NCI-H1930 (cell line): Measurements from ENCODE around the gene PIEZO1.

Source experiments
- DNase-seq, 2 experiments: peaks; one replicate each; lab custom pipeline; 2025; lab: John Stamatoyannopoulos, UW

PIEZO1 gene

DNA sequence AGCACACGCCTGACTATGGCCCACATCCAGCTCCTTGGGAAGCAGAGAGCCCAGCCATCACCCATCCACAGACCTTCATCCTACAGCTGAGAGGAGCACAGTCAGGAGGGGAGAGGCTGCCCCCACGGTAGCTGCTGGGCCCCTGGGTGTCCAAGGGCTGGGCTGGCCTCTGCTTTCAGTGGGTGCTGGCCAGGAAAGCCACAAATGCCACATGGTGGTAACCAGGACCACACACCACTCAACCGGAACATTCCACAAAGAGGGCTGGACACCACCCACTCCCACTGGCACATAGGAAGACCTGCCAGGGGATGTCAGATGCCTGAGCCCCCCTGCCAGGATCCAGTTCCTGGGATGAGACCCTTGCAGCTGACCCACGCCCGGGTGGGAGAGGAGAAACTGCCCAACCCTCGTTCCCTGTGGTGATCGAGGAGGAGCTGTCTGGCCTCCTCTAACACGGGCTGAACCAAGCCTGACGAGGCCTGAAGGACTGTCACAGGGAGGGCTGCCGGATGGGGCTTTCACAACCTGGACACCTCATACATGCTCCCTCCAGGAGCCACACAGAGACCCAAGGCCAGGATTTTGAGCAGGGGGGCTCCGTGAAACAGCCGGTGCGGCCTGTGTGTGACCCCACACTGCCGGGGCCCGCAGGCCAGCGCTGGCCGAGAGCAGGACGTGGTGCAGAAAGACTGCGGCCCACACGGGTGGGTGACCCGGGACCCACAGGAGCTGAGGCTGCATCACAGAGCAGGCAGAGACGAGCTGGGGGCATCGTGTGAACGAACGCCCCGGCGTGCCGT lies 30.7 kb downstream of the PIEZO1 start:
- DNase-seq, result no peak

DNA sequence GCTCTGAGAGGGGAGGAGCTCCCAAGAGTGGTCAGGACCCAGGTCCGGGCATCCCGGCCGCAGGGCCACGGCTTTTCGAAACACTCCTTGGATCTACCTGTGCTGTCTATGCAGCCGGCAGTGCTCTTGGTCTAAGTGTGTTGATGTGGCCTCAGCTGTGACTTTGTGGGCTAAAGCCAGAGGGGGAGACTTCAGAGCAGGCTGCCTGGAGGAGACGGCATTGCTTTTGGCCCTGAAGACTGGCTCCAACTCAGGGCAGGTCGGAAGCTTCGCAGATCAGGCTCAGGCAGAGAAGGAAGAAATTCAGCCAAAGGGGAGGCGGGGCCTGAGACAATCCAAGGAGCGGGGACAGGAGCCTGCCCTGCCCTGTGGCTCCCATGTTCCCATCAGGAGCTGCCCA lies 31.4 kb downstream of the PIEZO1 start:
- DNase-seq, result no peak

DNA sequence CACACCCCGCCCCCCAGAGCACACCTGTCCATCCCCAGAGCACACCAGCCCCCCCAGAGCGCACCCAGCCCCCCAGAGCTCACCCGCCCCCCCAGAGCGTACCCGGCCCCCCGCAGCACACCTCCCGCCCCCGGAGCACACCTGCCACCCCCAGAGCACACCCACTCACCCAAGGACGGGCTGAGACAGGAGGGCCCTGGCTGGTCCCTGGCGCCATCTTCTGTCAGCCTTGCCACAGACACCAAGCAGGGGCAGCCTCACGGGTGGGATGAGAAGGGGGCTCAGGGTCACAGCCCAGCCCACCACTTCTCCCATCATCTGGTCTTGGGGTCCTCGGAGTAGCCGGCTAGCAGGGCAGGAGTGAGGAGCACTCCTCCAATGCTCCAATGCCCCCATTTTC lies 31.8 kb downstream of the PIEZO1 start:
- no peak for DNase-seq

DNA sequence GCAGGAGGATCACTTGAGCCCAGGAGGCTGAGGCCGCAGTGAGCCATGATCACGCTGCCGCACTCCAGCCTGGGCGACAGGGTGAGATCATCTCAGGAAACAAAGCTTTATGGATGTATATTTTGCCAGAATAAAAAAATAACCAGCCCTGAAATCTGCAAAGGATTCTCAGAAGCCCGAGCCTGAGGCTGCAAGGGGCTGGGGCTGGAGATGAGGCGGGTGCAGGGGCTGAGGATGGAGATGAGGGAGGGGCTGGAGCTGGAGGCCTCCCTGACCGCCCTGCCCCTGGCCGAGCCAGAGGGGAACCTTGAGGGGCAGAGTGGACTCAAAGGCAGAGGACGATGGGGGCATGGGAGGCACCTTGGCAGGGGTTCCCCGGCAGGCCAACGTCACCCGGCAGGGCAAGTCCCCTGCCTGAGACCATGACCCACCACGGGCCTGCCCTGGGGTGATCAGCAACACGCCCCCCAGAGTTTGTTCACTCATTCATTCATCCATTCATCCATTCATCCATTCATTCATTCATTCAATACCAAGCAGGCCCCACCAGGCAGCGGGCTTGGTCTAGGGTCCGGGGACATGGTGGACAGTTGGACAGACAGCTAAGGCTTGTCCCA lies 32.5 kb downstream of the PIEZO1 start:
- DNase-seq, result no peak

DNA sequence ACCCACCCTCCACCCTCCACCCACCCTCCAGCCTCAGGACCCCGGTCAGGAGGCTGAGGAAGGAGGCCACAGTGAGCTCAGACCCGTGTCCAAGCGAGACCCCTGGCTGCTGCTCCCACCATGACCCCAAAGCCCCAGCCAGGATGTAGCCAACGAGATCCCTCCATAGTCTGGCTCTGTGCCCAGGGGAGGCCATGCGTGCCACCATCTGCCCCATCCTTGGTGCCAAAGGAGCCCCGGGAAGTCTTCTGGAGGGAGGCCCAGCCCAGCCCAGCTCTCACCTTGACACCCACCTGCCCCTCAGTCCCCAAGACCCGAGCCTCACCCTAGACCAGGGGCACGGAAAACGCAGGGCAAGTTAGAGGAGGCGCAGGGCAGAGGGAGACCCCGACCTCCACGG lies 34.2 kb downstream of the PIEZO1 start:
- no peak for DNase-seq

DNA sequence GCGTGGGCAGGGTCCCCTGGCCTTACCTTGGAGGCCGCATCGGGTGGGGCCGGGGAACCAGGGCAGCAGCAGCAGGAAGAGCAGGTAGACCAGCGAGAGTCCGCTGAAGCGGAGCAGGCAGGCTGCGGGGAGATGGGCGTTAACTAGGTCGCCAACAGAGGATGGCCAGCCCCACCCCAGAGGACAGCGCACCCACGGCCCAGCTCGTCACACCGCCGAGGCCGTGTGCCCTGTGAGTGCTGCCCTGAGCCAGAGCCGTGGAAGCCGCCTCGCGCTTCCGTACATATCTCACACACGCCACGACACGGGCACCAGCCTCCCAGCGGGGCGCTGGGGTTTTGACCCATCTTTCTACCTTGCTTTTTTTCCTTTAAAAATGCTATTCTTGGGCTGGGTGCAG lies 35.7 kb downstream of the PIEZO1 start:
- DNase-seq, result no peak

DNA sequence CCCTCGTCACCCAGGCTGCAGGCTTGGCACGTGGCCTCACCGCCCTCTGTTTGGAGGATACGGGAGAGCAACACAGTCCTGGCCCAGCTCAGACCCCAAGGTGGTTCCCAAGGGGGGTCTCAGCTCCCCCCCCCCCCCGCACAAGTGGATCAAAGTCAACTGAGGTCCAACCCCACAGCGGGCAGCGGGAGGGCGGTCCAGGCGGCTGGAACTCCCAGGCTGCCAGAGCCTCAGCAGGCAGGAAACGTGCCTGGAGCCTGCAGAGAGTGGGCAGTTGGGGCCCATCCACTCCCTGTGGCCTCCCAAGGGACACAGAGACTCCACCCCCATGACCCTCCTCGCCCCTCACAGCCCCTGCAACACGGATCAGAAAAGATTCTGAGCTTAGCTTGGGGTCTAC lies 36.7 kb downstream of the PIEZO1 start:
- DNase-seq, result no peak

DNA sequence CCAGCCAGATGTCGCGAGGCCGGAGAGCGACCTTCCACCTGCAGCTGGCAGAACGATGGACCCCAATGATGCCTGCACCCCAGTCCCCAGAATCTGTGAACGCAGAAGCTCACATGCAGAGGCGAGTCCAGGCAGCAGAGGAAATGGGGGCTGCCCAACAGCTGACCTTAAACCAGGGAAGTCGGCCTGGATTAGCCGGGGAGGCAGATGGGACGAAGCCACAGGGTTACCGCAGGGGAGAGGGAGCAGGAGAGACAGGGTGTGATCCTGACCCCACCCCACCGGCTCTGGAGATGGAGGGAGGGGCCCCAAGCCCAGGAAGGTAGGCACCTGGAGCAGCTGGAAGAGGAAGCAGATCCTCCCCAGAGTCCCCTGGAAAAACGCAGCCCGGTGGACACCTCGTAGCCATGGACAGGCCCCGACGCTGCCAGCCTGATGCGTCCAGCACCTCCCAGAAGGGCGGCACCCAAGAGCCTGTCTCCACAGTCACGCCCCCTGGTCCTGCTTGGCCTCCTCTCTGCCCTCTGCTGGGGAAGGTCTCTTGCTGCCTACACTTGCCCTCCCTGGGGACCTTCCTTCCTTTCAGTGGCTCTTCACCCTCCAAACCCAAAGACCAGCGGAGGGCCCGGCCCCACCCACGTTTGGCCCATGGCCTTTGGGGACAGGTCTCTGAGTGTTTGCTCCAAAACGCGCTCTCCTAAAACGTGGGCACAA lies 37.3 kb downstream of the PIEZO1 start:
- DNase-seq, result peak in 1 of 2 experiments; percentile 51

DNA sequence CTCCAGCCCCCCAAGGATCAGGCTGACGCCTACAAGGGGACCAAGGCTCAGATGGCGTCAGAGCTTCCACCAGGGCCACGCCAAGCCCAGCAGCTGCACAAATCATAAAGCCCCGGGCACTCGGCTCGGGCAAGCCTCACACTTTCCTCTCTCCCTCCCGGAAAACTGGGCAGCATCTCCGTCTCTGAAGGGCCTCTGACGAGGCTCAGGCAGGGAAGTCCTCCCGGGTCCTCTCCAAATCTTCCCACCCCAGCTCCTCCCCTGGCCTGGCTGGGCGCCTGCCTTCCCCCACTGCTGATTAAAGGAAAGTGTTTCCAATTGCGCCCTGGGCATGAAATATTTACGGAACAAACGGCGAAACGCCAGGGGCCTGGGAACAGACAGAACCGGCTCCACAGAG lies 38.5 kb downstream of the PIEZO1 start:
- no peak for DNase-seq

DNA sequence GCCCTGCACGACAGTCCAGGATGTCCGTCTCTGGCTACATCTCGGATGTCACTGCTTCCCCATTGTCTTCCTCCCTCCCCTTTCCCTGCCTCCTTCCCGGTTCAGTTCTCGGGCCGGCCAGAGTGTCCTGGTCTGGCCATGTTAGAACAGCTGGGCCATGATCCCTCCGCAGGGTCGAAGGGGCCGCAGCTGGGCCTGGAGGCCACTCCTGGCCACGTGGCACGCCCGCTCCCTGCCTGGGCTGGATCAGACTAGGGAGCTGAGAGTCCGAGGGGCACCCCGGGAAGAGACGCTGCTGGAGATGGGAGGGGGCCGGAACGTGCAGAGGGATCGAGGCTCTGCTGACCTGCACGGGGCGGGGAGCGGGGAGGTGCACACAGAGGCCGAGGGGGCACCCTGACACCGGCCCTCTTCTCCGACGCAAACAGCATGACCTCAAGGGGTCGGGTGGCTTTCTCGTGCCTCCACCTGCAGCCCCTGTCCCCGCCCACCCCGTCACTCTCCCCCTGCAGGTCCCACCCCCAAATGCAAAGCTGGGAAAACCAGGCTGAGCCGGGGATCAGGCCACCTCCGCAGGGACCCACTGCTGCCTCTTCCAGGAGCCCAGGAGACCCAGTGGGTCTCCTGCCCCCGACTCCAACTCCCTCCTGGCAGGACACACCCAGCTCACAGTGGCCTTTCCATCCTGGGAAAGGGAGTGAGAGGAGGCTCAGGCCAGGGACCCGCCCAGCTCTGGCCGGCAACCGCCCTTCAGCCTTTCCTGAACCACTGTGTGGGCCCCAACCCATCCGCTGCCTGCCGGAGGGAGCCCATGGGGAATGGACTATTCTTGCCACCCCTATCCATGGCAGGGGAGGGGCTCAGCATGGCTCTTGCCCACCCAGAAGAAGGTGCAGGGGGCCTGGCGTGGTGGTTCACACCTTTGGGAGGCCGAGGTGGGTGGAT lies 40.2 kb downstream of the PIEZO1 start:
- DNase-seq, result no peak

DNA sequence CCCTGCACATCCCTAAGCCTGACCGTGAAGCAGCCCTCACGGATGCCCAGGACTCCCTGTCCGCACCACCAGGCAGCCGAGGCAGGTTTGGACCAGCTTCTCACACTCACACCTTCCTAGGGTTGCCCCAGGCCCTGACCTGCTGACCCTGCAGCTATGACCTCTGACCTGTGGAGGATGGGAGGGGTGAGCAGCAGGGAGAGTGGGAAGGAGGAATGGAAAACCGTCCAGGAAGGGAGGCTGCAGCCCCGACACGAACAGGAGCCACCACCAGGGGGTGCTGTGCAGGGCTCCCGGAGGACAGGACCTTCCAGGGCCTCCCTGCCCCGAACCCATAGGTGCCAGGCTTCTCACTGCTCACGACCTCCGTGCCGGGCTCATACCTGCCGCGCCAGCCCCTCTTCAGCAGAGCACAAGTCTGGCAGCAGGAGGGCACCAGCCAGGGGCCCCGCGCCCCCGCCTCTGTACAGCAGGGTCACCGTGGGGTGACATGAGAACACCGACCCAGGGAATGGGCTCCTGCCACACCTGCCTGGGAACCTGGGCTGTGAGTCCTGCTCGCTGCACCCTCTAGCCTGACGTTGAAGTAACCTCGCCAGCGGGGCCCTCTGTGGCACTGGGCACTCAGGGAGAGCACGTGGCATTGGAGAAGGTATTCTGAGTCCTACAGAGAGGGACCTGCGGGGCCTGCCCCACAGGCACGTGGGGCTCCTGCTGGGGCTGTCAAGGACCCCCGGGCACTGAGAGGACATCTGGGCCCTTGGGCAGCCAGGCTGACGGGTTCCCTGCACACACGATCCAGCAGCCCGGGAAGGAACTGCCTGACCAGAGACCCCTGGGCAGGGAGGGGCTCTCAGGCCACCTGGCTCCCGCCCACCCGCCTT lies 41.1 kb downstream of the PIEZO1 start:
- DNase-seq, result no peak

DNA sequence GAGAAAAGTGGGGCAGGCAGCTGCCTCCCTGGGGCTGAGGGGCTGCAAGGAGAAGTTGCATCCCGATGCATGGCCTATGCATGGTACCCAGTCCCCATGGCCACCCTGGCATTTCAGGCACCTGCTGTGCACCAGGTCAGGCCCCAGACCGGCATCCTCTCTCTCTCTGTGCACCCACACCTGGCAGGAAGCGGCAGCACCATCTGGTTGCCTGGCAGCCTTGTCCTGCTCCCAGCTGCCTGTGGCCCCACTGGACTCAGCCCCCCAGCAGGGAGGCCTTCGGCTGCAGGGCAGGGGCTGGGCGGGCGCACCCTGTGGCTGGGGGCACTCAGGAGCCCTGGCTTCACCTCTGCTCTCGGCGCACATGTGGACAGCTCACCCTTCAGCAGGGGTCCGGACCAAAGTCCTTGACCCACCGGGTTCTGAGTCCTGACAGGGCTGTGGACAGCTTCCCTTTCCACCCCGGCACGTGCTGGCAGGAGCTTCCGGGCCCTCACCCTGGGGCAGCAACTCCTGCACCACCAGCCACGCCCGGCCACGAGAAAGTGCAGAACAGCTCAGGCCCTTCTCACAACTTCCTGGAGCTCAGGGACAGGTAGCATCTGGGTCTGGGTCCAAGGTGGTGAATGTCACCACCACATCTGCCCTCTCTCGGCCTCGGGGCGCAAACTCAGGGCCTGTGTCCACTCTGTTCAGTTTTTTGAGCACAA lies 42.0 kb downstream of the PIEZO1 start:
- DNase-seq, result no peak

DNA sequence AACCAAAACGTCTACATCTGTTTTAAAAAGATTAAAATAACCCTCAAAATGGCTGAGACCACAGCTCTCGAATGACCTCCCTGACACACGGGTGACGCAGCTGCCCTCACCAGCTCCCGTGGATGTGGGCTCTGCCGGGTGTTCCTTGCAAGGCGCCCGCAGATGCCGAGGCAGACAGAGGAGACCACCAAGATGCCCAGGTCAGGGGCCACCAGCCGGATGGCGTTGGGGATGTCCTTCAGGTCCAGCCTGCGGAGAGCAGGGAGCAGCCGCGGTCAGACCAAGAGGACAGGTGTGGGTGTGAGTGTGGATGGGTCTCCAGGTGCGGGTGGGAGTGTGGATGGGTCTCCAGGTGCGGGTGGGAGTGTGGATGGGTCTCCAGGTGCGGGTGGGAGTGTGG lies 43.7 kb downstream of the PIEZO1 start:
- DNase-seq, result no peak

DNA sequence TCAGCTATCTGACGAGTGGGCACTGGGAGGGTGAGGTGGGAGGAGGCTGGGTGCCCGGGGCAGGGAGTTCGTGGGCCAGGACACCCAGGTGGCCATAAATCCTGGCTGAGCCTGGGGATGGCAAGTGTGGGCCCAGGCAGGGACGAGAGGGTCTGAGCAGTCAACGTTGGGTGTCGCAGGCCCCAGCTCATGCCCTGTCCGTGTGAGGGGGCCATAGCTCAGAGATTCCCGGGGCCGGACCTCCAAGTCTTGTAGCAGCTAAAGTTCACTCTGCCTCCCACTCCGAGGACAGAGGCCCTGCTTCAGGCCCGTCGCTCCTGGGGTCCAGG lies 44.3 kb downstream of the PIEZO1 start:
- DNase-seq, result no peak

DNA sequence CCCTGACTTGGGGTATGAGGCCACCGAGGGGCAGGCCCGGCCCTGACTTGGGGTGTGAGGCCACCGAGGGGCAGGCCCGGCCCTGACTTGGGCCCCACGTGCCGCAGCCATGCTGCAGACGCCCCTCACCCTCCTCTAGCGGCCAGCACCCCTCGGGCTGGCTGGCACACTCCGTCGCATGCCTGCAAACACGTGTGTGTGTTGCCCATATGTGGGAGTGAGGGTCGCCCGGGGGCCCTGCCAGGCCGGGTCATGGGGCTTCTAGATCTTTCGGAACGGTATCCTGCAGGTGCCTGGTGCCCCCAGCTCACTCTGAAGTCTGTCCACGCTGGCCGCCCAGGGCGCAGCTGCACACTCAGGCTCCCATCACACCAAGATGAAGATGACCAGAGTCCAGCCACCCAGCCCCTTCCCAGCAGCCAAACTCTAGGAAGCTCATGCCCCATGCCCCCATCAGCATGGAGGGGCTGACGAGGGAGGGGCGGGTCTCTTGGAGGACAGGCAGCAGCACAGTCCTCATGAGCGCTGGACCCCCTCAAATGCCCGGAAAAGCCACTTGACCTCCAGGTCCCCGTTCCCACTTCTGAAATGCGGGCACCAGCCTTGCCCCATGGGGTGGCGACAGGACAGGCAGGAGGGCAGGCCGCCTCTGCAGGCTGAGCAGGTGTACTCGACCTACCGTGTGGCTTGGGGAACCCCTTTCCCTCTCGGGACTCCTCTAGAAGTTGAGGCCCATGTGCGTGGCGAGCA lies 44.9 kb downstream of the PIEZO1 start:
- DNase-seq, result no peak

DNA sequence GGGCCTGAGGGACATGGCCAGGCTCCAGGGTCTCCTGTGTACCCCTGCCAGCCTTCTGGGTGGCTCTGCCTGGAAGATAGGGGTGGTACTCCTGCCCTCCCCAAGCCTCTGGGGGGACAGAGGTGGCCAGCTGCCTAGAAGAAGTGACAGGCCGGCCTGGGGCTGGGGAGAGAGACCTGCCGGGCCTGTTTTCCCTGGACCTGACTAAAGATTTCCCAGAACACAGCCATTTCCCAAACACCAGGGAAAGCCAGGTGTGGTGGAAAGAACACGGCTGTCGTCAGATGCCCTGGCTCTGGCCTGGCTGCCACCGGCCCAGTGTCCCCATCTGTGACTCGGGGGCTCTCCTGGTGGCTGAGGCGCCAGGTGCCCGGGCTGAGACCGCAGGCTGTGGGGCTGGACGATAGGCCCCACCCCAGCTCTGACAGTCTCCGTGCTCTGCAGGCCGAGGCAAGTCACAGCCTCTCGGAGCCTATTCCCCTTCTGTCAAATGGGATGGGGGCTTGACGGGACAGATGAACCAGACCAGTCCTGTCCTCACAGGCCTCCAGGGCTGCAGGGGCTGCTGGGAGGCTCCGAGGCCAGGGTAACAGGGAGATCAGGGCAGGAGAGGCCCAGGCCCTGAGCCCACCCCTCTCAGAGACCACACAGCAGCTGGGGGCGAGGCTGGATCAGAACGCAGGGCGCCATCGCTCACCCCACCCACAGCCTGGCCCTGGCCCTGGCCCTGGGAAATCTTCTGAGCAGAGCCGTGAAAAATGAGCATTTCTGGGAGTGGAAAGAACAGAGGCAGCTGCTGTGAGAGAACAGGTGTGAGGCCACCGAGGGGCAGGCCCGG lies 45.7 kb downstream of the PIEZO1 start:
- DNase-seq, result no peak

DNA sequence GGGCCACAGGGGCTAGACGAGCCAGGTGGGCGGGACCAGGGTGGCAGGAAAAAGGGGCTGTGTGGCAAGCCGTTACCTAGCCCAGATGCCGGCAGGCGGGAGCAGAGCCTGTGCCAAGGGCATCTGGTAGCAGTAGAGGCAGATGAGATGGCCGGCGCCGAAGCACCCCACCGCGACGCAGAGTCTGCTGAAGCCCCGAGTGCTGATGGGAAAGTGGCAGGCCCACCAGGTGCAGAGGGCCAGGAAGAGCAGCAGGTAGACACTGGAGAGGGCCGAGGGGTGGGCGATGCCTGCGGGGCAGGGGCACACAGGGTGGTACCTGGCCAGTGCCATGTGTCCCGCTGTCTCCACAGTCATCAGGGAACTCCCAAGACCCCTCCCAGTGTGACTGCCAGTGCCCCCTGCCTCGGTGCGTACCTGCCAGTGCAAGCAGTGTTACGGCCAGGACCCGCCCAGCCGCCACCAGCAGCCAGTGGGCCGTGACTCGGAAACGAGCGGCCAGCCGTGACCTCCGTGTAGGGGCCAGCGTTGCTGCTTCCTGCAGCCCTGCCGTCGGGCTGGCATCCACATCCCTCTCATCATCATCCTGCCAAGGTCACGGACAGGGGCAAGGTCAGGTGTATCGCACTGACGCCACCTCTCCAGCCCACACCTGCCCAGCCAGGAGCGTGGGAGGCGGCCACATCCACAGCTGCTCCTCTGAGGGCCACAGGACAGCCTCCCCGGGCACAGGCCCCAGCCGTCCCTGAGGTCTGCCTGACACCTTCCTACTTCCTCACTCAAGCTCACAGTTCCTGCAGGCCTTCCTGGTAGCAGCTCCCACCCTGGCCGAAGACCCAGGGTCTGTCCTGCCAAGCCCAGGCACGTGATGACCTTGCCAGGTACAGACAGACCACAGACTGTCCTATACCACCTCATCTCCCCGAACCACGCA lies 46.6 kb downstream of the PIEZO1 start:
- no peak for DNase-seq
